A673 (cell line): ENCODE data around the gene CD72.

Source experiments
- EZH2 ChIP-seq: fragments of 200-600 bp; sonication (generic); IDR thresholded peaks from 2 replicates; pipeline ENCODE4 v1.6.1; 2017; ENCODE audit warnings: borderline replicate concordance, low read depth, mild to moderate bottlenecking, mixed read lengths, antibody characterized with exemption, low read length; ENCODE audit not compliant: poor library complexity, severe bottlenecking
- TF ChIP-seq, protein P1 (sequence below): fragments of 300-800, 200-600 bp; sonication (generic); conservative IDR thresholded peaks from 2 replicates; pipeline ENCODE4 v1.5.1; 2017; ENCODE audit warnings: low read depth, mild to moderate bottlenecking, antibody characterized with exemption, low read length, moderate library complexity, mixed read lengths

DNA sequence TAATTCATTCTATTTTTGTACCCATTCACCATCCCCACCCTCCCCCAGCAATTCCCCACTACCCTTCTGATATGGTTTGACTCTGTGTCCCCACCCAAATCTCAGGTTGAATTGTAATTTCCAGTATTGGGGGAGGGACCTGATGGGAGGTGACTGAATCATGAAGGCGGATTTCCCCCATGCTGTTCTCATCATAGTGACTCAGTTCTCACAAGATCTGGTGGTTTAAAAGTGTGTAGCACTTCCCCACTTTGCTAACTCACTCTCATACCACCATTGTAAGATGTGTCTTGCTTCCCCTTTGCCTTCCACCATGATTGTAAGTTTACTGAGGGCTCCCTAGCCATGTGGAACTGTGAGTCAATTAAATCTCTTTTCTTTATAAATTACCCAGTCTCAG, 39.1 kb downstream of the CD72 start:
- TF ChIP-seq, protein P1, sequence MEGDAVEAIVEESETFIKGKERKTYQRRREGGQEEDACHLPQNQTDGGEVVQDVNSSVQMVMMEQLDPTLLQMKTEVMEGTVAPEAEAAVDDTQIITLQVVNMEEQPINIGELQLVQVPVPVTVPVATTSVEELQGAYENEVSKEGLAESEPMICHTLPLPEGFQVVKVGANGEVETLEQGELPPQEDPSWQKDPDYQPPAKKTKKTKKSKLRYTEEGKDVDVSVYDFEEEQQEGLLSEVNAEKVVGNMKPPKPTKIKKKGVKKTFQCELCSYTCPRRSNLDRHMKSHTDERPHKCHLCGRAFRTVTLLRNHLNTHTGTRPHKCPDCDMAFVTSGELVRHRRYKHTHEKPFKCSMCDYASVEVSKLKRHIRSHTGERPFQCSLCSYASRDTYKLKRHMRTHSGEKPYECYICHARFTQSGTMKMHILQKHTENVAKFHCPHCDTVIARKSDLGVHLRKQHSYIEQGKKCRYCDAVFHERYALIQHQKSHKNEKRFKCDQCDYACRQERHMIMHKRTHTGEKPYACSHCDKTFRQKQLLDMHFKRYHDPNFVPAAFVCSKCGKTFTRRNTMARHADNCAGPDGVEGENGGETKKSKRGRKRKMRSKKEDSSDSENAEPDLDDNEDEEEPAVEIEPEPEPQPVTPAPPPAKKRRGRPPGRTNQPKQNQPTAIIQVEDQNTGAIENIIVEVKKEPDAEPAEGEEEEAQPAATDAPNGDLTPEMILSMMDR = no peak
- no peak for TF ChIP-seq EZH2
